ENCODE data around the gene SPIN1.

DNA sequence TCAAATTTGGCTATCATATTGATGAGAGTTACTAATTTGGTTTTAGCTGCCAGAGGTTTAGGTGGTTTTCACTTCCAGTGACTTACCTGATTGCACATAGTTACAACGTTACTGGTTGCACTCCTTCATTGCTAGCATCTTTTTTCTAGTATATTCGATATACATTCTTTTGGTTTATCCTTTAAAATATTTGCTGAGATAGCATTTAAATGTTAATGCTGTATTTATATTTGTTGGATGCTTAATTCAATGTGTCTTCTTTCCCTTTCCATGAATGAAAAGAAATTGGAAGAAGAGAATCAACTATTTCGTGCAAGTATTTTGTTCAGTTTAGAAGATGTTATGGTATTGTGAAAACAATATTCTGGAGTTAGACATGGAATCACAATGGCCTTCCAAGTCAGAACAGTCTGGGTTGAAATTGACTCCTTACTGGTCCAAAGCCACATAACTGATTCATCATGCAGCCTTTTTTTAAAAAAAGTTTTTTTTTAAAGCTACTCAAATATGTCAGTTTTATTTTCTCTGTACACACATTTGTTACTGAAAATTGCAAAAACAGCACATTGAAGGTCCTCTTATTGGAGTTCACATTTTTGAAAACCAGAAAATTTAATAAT lies 2.2 kb downstream of the SPIN1 start:
- TF ChIP-seq, protein P1, sequence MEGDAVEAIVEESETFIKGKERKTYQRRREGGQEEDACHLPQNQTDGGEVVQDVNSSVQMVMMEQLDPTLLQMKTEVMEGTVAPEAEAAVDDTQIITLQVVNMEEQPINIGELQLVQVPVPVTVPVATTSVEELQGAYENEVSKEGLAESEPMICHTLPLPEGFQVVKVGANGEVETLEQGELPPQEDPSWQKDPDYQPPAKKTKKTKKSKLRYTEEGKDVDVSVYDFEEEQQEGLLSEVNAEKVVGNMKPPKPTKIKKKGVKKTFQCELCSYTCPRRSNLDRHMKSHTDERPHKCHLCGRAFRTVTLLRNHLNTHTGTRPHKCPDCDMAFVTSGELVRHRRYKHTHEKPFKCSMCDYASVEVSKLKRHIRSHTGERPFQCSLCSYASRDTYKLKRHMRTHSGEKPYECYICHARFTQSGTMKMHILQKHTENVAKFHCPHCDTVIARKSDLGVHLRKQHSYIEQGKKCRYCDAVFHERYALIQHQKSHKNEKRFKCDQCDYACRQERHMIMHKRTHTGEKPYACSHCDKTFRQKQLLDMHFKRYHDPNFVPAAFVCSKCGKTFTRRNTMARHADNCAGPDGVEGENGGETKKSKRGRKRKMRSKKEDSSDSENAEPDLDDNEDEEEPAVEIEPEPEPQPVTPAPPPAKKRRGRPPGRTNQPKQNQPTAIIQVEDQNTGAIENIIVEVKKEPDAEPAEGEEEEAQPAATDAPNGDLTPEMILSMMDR (IDR thresholded peaks at IDR 0.05), result no peak
- TF ChIP-seq SP1 (CRISPR knock-in tag; conservative IDR thresholded peaks at IDR 0.05) (no peak), ATF1 (CRISPR knock-in tag; IDR thresholded peaks at IDR 0.05) (no peak), ZBTB21 (CRISPR knock-in tag; IDR thresholded peaks at IDR 0.05; ENCODE audit: borderline replicate concordance) (no peak)
- TF ChIP-seq, protein P2, sequence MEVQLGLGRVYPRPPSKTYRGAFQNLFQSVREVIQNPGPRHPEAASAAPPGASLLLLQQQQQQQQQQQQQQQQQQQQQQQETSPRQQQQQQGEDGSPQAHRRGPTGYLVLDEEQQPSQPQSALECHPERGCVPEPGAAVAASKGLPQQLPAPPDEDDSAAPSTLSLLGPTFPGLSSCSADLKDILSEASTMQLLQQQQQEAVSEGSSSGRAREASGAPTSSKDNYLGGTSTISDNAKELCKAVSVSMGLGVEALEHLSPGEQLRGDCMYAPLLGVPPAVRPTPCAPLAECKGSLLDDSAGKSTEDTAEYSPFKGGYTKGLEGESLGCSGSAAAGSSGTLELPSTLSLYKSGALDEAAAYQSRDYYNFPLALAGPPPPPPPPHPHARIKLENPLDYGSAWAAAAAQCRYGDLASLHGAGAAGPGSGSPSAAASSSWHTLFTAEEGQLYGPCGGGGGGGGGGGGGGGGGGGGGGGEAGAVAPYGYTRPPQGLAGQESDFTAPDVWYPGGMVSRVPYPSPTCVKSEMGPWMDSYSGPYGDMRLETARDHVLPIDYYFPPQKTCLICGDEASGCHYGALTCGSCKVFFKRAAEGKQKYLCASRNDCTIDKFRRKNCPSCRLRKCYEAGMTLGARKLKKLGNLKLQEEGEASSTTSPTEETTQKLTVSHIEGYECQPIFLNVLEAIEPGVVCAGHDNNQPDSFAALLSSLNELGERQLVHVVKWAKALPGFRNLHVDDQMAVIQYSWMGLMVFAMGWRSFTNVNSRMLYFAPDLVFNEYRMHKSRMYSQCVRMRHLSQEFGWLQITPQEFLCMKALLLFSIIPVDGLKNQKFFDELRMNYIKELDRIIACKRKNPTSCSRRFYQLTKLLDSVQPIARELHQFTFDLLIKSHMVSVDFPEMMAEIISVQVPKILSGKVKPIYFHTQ (CRISPR knock-in tag; IDR thresholded peaks at IDR 0.05), result no peak
- TF ChIP-seq, protein P3, sequence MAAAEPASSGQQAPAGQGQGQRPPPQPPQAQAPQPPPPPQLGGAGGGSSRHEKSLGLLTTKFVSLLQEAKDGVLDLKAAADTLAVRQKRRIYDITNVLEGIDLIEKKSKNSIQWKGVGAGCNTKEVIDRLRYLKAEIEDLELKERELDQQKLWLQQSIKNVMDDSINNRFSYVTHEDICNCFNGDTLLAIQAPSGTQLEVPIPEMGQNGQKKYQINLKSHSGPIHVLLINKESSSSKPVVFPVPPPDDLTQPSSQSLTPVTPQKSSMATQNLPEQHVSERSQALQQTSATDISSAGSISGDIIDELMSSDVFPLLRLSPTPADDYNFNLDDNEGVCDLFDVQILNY (CRISPR knock-in tag; IDR thresholded peaks at IDR 0.05), result no peak
- TF ChIP-seq, protein P4, sequence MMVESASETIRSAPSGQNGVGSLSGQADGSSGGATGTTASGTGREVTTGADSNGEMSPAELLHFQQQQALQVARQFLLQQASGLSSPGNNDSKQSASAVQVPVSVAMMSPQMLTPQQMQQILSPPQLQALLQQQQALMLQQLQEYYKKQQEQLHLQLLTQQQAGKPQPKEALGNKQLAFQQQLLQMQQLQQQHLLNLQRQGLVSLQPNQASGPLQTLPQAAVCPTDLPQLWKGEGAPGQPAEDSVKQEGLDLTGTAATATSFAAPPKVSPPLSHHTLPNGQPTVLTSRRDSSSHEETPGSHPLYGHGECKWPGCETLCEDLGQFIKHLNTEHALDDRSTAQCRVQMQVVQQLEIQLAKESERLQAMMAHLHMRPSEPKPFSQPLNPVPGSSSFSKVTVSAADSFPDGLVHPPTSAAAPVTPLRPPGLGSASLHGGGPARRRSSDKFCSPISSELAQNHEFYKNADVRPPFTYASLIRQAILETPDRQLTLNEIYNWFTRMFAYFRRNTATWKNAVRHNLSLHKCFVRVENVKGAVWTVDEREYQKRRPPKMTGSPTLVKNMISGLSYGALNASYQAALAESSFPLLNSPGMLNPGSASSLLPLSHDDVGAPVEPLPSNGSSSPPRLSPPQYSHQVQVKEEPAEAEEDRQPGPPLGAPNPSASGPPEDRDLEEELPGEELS (CRISPR knock-in tag; IDR thresholded peaks at IDR 0.05), result no peak

All from WTC11 (cell line).